NCI-H2081 treated with DMSO at 0.1 percent for 48 hours (cell line): ENCODE measurements around the gene XYLT2.

Experiments used
- DNase-seq: peaks from one replicate; lab custom pipeline; 2025; lab: John Stamatoyannopoulos, UW

XYLT2 gene

GRCh38 chr17:50348522-50349242, 2.8 kb downstream of the XYLT2 start:
- no peak for DNase-seq

- no peak for DNase-seq
Observed at GRCh38 chr17:50349243-50349600, 3.3 kb downstream of the XYLT2 start.

- DNase-seq = no peak
Observed at GRCh38 chr17:50350733-50351132, 4.8 kb downstream of the XYLT2 start.

GRCh38 chr17:50352072-50352692, 6.3 kb downstream of the XYLT2 start:
- no peak for DNase-seq

- no peak for DNase-seq
Observed at GRCh38 chr17:50352693-50353599, 7.0 kb downstream of the XYLT2 start.

- no peak for DNase-seq
Observed at GRCh38 chr17:50353600-50354195, 7.8 kb downstream of the XYLT2 start.

- no peak for DNase-seq
Observed at GRCh38 chr17:50354198-50354597, 8.3 kb downstream of the XYLT2 start.

- DNase-seq = no peak
Observed at GRCh38 chr17:50354776-50355175, 8.8 kb downstream of the XYLT2 start.

- no peak for DNase-seq
Observed at GRCh38 chr17:50355336-50355700, 9.4 kb downstream of the XYLT2 start.

- no peak for DNase-seq
Observed at GRCh38 chr17:50355701-50356341, 9.9 kb downstream of the XYLT2 start.

- no peak for DNase-seq
Observed at GRCh38 chr17:50356418-50356817, 10.5 kb downstream of the XYLT2 start.

GRCh38 chr17:50356892-50357510, 11.1 kb downstream of the XYLT2 start:
- no peak for DNase-seq

- no peak for DNase-seq
Observed at GRCh38 chr17:50358177-50358576, 12.3 kb downstream of the XYLT2 start.

GRCh38 chr17:50359005-50359699, 13.2 kb downstream of the XYLT2 start:
- DNase-seq = no peak

GRCh38 chr17:50359998-50360461, 14.1 kb downstream of the XYLT2 start:
- no peak for DNase-seq

- DNase-seq = no peak
Observed at GRCh38 chr17:50360486-50361115, 14.7 kb downstream of the XYLT2 start.

GRCh38 chr17:50361561-50362480, 15.9 kb downstream of the XYLT2 start:
- no peak for DNase-seq

- DNase-seq = no peak
Observed at GRCh38 chr17:50362661-50363060, 16.7 kb downstream of the XYLT2 start.
